HG03175 (cell line): ENCODE results near the gene FGF14.

ENCODE experiments used
- ATAC-seq: cut with Tn5 transposase; IDR thresholded peaks from one replicate; pipeline ENCODE4 v1.9.1; 2021; ENCODE audit warnings: mild to moderate bottlenecking, moderate library complexity; ENCODE audit not compliant: unreplicated experiment

Gene FGF14

DNA sequence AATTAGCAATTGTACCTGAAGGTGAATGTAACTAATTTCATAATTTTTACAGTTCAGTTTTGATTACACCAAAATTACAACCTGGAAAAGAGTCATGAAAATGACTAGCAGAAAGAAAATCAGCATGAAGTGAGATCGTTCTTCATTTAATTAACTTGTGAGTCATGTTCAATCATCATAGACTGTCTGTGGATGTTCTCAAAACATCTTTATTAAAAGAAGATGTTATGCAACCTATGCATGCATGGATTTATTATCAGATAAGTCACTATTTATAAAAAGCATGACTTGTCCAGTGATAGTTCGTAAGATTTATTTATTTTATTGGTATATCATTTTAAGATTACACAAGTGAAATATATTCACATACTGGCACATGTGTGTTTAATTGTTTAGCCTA lies 703.4 kb downstream of the FGF14 start:
- ATAC-seq, result no peak

DNA sequence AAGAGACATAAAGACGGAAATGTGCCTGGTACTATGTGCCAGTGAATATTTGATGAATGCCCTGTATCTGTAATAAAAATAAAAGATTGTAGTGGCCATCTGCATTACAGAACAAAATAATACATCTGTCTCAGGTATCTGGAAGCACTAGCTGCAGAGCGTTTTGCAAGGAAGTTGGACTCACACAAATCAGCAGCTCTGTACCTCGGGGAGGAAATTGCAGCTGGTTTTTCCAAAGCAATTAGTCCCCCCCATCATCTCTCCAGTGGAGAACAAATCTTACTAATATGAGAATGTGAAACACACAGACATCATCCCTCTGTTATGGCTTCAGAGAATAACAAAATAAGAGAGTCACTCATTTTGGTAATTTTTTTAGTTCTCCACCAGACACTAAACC lies 704.1 kb downstream of the FGF14 start:
- no peak for ATAC-seq

DNA sequence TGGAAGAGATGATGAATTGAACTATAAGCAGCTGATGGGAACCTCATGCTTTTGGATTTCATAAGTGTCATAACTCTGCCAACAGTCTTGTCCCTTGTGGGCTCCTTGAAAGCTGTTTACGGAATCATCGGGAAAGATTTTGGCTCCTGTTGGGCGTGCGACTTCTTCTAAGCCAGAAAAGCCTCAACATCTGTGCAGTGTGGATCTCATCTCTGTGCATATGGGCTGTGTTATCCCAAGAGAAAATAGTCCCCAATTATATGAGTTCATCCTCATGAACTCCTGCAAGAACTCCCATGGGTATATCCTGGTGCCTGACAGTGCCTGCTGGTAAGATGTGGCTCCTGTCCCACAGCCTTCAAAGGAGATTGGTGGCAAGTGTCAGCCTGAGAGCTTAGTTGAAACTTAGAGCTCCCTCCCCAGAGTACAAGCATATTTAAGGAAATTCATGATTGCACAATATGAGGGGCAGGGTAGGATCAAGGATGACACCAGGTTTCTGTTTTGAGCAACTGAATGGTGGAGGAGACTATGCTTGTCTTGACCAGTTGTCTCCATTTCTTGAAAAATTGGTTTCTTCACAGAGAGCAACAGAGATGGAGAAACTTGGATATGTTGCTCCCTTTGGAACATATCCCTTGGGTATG lies 705.9 kb downstream of the FGF14 start:
- no peak for ATAC-seq

DNA sequence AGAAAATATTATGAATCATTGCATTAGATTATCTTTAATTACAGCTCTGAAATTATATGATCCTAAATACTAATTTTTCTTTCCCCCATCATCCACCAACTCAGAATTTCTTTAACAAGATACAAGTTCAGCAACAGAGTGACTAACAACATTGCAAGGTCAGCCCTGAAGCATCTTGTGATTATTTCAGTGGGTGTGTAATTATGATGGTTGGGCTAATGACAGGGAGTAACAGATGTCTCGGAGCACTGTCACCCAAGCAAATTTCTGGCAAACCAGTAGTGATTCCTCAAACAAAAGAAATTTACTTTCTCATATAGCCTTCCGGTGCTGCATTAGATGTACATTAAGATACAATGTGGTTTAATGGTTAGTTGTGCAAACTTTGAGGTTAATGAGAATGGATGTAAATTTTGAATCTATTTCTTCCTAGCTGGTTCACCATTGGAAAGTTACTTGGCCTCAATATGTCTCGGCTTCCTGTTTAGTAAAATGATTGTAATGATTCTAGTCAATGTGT lies 710.4 kb downstream of the FGF14 start:
- no peak for ATAC-seq

DNA sequence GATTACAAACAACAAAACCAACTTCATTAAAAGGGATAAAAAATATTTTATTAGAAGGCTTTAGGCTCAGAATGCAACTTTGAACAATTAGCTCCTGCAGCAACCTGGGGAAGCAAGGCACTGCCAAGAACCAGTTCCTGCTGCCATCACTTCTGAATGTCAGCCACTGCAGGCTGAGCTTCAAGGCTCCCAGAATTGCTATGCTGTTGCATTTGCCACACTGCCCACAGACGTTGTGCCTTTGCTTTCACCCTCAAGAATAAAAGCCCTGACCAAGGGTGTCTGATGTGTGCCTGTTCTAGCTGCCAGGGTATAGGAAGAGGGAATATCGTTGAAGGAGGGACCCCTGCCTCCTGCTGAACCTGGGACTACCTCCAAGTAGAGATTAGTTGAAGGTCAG lies 711.0 kb downstream of the FGF14 start:
- no peak for ATAC-seq

DNA sequence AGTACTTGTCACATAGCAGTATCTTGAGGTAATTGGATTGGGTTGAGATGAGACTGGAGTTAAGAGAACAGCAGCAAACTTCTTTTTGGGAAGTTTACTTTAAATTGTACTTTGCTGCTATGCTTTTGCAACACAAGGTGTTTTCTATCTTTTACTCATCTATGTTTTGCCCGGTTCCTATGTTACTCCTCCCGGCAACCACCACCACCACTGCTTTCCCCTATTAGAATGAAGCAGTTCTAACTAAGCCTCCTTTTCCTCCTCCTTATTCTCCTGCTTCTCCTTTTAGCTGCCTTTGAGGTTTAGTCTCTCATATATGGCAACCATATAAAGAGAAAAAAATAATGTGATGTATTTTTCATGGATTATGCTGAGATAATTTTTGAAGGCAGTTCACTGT lies 715.8 kb downstream of the FGF14 start:
- ATAC-seq, result no peak

DNA sequence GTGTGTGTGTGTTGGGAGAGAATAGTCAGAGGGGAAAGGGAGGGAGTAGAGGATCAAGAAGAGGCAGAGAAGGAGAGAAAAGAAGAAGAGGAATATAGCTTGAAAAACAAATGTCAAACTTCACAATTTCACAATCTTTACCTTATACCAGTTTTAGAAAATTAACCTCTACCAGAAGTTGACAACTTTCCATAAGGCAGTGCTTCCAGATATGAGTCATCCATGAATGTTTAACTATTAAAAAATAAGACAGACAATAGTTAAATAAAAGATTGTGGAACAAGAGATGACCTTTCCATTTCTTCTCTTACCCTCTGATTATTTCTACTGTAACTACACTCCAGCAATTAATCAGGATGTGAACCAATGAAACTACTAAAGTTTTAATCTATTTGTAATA lies 720.0 kb downstream of the FGF14 start:
- no peak for ATAC-seq

DNA sequence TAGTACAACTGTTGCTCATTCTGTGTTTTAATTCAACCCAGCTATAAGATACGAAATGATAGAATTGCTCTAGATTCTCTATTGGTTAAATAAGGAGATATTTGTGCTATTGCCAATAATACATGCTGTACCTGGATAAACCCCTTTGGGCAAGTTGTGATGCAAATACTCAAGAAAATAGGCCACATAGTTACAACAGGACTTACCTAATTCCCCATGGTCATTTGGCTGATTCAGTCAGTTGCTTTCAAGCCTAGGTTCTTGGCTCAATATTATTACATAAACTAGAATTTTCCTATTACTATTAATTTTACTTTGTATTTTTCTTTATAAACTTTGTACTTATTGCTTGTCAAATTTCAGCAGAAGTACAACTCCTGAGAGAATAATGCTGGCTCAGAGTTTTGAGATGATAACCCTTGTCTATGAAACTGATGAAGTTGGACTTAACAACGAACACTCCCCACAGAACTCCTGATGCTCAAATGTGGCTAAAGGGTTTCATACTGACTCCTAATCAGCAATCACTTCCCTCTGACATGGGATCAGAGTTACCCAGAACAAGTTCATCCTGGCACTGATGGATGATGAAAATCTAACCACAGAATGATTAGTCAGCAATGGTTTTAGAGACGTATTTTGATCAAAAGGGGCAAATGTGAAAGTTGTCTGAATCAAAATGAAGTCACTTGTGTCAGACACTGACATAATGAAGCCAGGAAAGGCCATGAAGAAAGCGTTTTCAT lies 728.3 kb downstream of the FGF14 start:
- ATAC-seq, result no peak

DNA sequence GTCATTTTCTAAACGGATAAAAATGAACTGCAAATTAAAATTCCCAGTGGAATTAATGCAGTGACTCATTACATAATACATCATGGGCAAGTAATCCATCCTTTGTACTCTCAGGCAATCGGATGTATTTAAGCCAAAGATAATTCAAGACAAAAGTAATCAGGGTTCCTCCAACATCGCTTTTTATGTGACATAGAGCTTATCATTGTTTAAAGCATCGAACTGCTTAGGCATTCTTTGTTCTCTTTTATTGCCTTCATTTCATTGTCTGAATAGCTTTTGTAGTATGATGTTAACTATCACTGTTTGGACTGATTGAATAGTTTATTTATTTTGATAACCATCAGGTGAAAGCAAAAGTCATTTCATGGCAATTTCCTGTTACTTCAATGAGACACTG lies 740.0 kb downstream of the FGF14 start:
- no peak for ATAC-seq
